Stomach smooth muscle (tissue), 2 donors: ENCODE data around the gene FAM111A.
"Not testable (repeated sequence)": the region's sequence is repeated elsewhere in the genome, so short reads cannot be mapped to it uniquely, and the experiment has no call there.

Experiments used
- H3K27ac ChIP-seq: one replicate; pipeline ENCODE4 v1.7.0; 2013; ENCODE audit warnings: mild to moderate bottlenecking, low read length, inconsistent platforms
- H3K27me3 ChIP-seq, 2 donors: one replicate each; pipeline ENCODE4 v1.7.0; 2013; ENCODE audit warnings: low read length in 2 of 2; ENCODE audit not compliant: insufficient read depth in 2 of 2, control insufficient read depth in 1 of 2
- H3K36me3 ChIP-seq, 2 donors: one replicate each; pipeline ENCODE4 v1.7.0; 2013; ENCODE audit warnings: low read length in 2 of 2; ENCODE audit not compliant: control insufficient read depth in 2 of 2, insufficient read depth in 2 of 2
- H3K4me1 ChIP-seq: one replicate; pipeline ENCODE4 v1.7.0; 2013; ENCODE audit warnings: low read length; ENCODE audit not compliant: control insufficient read depth, insufficient read depth
- H3K4me3 ChIP-seq, 2 donors: one replicate each; pipeline ENCODE4 v1.7.0; 2013; ENCODE audit warnings: low read length in 2 of 2
- H3K9ac ChIP-seq, 2 donors: one replicate each; pipeline ENCODE4 v1.7.0; 2013; ENCODE audit warnings: low read length in 2 of 2, mild to moderate bottlenecking in 1 of 2
- H3K9me3 ChIP-seq, 2 donors: one replicate each; pipeline ENCODE4 v1.7.0; 2013; ENCODE audit warnings: low read length in 2 of 2; ENCODE audit not compliant: control insufficient read depth in 2 of 2
- donor health status: healthy.
- donor health status: Pancreatic carcinoma.

FAM111A gene

GRCh38 chr11:59114344-59114743 lies 28.3 kb upstream of the FAM111A start:
- H3K4me3 ChIP-seq, result no peak overlapping the region
- no peak overlapping the region for H3K9ac ChIP-seq
- H3K27ac ChIP-seq, result no peak overlapping the region
- H3K27me3 ChIP-seq, result no peaks in the 10 kb centered on the region
- peaks cover 8 to 14% of the 10 kb centered on the region in 2 donors for H3K9me3 ChIP-seq
- H3K4me1 ChIP-seq, result no peaks in the 10 kb centered on the region
- H3K36me3 ChIP-seq, result no peaks in the 10 kb centered on the region

- Histone ChIP-seq H3K36me3 (no peaks in the 10 kb centered on the region), H3K9ac (no peak overlapping the region), H3K4me3 (no peak overlapping the region), H3K4me1 (no peaks in the 10 kb centered on the region), H3K9me3 (peaks cover 8 to 14% of the 10 kb centered on the region in 2 donors), H3K27ac (no peak overlapping the region), H3K27me3 (no peaks in the 10 kb centered on the region)
Measured at GRCh38 chr11:59115553-59115952, 27.1 kb upstream of the FAM111A start.

- no peak overlapping the region for H3K4me3 ChIP-seq
- H3K9me3 ChIP-seq, result peaks cover 8 to 14% of the 10 kb centered on the region in 2 donors
- H3K36me3 ChIP-seq, result no peaks in the 10 kb centered on the region
- H3K4me1 ChIP-seq, result no peaks in the 10 kb centered on the region
- no peak overlapping the region for H3K9ac ChIP-seq
- no peak overlapping the region for H3K27ac ChIP-seq
- no peaks in the 10 kb centered on the region for H3K27me3 ChIP-seq
Measured at GRCh38 chr11:59117774-59118173, 24.9 kb upstream of the FAM111A start.

GRCh38 chr11:59119826-59120225 lies 22.8 kb upstream of the FAM111A start:
- Histone ChIP-seq H3K27me3 (no peaks in the 10 kb centered on the region), H3K36me3 (no peaks in the 10 kb centered on the region), H3K4me3 (no peak overlapping the region), H3K9ac (no peak overlapping the region), H3K9me3 (peaks cover 8 to 14% of the 10 kb centered on the region in 2 donors), H3K4me1 (no peaks in the 10 kb centered on the region), H3K27ac (no peak overlapping the region)

- Histone ChIP-seq H3K27me3 (no peaks in the 10 kb centered on the region), H3K9ac (peak overlapping the region; percentile 42 to 49), H3K36me3 (peaks cover 7 to 9% of the 10 kb centered on the region in 2 donors), H3K9me3 (no peaks in the 10 kb centered on the region), H3K27ac (no peak overlapping the region), H3K4me1 (peaks cover 5% of the 10 kb centered on the region), H3K4me3 (peak overlapping the region in 1 of 2 donors; percentile 59)
Measured at GRCh38 chr11:59135648-59136461, 6.8 kb upstream of the FAM111A start.

GRCh38 chr11:59136551-59136950 lies 6.1 kb upstream of the FAM111A start:
- not testable (repeated sequence) for H3K27me3 ChIP-seq, H3K4me3 ChIP-seq, H3K36me3 ChIP-seq, H3K4me1 ChIP-seq, H3K9ac ChIP-seq, H3K9me3 ChIP-seq, H3K27ac ChIP-seq

- Histone ChIP-seq H3K9ac (no peak overlapping the region), H3K4me1 (peaks cover 5% of the 10 kb centered on the region), H3K36me3 (peaks cover 4 to 9% of the 10 kb centered on the region in 2 donors), H3K9me3 (no peaks in the 10 kb centered on the region), H3K27ac (no peak overlapping the region), H3K4me3 (no peak overlapping the region), H3K27me3 (no peaks in the 10 kb centered on the region)
Measured at GRCh38 chr11:59137190-59137589, 5.5 kb upstream of the FAM111A start.

GRCh38 chr11:59138643-59139042 lies 4.0 kb upstream of the FAM111A start:
- Histone ChIP-seq H3K4me3 (no peak overlapping the region), H3K4me1 (peaks cover 5% of the 10 kb centered on the region), H3K27ac (no peak overlapping the region), H3K9ac (no peak overlapping the region), H3K36me3 (peaks cover 4 to 9% of the 10 kb centered on the region in 2 donors), H3K27me3 (no peaks in the 10 kb centered on the region), H3K9me3 (no peaks in the 10 kb centered on the region)

- Histone ChIP-seq H3K9me3 (no peaks in the 10 kb centered on the region), H3K4me3 (no peak overlapping the region), H3K4me1 (peaks cover 11% of the 10 kb centered on the region), H3K36me3 (peaks cover 2 to 4% of the 10 kb centered on the region in 2 donors), H3K27ac (no peak overlapping the region), H3K27me3 (no peaks in the 10 kb centered on the region), H3K9ac (no peak overlapping the region)
Measured at GRCh38 chr11:59141191-59141590, 1.5 kb upstream of the FAM111A start.

- H3K9ac ChIP-seq, result peak overlapping the region; percentile 76 to 83
- H3K27me3 ChIP-seq, result no peaks in the 10 kb centered on the region
- peak overlapping the region; percentile 82 for H3K27ac ChIP-seq
- H3K9me3 ChIP-seq, result no peaks in the 10 kb centered on the region
- peaks cover 2 to 4% of the 10 kb centered on the region in 2 donors for H3K36me3 ChIP-seq
- peak overlapping the region; percentile 95 to 98 for H3K4me3 ChIP-seq
- peaks cover 11% of the 10 kb centered on the region for H3K4me1 ChIP-seq
Measured at GRCh38 chr11:59141673-59142460, 789 bp upstream of the FAM111A start.
